Measurements from ENCODE around the gene RTTN.

DNA sequence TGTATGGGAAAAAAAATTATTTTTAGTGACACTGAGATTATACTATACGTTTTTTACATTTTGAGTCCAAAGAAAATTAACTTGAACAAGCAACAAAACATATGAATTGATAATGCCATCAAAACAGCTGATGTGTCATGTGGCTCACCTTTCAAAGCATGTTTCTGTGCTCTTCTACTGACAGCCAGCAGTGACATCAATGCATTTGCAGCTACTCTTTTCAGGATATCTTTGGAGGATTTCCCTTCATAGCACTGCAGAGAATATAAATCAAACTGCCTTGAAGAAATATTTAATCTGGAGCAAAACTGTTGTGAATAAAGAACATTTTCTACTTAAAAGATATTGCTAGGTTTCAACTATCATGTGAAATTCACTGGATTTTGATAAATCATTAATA is 174.8 kb downstream of the RTTN start:
- TF ChIP-seq, protein P1, sequence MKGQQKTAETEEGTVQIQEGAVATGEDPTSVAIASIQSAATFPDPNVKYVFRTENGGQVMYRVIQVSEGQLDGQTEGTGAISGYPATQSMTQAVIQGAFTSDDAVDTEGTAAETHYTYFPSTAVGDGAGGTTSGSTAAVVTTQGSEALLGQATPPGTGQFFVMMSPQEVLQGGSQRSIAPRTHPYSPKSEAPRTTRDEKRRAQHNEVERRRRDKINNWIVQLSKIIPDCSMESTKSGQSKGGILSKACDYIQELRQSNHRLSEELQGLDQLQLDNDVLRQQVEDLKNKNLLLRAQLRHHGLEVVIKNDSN (CRISPR knock-in tag; IDR thresholded peaks at IDR 0.05), result no peak
- TF ChIP-seq, protein P2, sequence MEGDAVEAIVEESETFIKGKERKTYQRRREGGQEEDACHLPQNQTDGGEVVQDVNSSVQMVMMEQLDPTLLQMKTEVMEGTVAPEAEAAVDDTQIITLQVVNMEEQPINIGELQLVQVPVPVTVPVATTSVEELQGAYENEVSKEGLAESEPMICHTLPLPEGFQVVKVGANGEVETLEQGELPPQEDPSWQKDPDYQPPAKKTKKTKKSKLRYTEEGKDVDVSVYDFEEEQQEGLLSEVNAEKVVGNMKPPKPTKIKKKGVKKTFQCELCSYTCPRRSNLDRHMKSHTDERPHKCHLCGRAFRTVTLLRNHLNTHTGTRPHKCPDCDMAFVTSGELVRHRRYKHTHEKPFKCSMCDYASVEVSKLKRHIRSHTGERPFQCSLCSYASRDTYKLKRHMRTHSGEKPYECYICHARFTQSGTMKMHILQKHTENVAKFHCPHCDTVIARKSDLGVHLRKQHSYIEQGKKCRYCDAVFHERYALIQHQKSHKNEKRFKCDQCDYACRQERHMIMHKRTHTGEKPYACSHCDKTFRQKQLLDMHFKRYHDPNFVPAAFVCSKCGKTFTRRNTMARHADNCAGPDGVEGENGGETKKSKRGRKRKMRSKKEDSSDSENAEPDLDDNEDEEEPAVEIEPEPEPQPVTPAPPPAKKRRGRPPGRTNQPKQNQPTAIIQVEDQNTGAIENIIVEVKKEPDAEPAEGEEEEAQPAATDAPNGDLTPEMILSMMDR (IDR thresholded peaks at IDR 0.05), result no peak
- TF ChIP-seq ZNF138 (CRISPR knock-in tag; conservative IDR thresholded peaks at IDR 0.05) (no peak), ZBTB21 (CRISPR knock-in tag; IDR thresholded peaks at IDR 0.05; ENCODE audit: borderline replicate concordance) (no peak), TEAD4 (CRISPR knock-in tag; IDR thresholded peaks at IDR 0.05) (no peak), ATF1 (CRISPR knock-in tag; IDR thresholded peaks at IDR 0.05) (no peak), RORB (CRISPR knock-in tag; IDR thresholded peaks at IDR 0.05) (no peak)
- TF ChIP-seq, protein P3, sequence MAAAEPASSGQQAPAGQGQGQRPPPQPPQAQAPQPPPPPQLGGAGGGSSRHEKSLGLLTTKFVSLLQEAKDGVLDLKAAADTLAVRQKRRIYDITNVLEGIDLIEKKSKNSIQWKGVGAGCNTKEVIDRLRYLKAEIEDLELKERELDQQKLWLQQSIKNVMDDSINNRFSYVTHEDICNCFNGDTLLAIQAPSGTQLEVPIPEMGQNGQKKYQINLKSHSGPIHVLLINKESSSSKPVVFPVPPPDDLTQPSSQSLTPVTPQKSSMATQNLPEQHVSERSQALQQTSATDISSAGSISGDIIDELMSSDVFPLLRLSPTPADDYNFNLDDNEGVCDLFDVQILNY (CRISPR knock-in tag; IDR thresholded peaks at IDR 0.05), result no peak
- TF ChIP-seq, protein P4, sequence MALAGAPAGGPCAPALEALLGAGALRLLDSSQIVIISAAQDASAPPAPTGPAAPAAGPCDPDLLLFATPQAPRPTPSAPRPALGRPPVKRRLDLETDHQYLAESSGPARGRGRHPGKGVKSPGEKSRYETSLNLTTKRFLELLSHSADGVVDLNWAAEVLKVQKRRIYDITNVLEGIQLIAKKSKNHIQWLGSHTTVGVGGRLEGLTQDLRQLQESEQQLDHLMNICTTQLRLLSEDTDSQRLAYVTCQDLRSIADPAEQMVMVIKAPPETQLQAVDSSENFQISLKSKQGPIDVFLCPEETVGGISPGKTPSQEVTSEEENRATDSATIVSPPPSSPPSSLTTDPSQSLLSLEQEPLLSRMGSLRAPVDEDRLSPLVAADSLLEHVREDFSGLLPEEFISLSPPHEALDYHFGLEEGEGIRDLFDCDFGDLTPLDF (CRISPR knock-in tag; IDR thresholded peaks at IDR 0.05), result no peak
- TF ChIP-seq, protein P5, sequence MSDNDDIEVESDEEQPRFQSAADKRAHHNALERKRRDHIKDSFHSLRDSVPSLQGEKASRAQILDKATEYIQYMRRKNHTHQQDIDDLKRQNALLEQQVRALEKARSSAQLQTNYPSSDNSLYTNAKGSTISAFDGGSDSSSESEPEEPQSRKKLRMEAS (CRISPR knock-in tag; IDR thresholded peaks at IDR 0.05), result no peak
- TF ChIP-seq, protein P6, sequence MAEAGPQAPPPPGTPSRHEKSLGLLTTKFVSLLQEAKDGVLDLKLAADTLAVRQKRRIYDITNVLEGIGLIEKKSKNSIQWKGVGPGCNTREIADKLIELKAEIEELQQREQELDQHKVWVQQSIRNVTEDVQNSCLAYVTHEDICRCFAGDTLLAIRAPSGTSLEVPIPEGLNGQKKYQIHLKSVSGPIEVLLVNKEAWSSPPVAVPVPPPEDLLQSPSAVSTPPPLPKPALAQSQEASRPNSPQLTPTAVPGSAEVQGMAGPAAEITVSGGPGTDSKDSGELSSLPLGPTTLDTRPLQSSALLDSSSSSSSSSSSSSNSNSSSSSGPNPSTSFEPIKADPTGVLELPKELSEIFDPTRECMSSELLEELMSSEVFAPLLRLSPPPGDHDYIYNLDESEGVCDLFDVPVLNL (CRISPR knock-in tag; IDR thresholded peaks at IDR 0.05; ENCODE audit: borderline replicate concordance, low read depth), result no peak
- TF ChIP-seq, protein P7, sequence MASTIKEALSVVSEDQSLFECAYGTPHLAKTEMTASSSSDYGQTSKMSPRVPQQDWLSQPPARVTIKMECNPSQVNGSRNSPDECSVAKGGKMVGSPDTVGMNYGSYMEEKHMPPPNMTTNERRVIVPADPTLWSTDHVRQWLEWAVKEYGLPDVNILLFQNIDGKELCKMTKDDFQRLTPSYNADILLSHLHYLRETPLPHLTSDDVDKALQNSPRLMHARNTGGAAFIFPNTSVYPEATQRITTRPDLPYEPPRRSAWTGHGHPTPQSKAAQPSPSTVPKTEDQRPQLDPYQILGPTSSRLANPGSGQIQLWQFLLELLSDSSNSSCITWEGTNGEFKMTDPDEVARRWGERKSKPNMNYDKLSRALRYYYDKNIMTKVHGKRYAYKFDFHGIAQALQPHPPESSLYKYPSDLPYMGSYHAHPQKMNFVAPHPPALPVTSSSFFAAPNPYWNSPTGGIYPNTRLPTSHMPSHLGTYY (CRISPR knock-in tag; IDR thresholded peaks at IDR 0.05), result no peak
